Measurements from ENCODE around the gene SOX12.

SOX12 gene

DNA sequence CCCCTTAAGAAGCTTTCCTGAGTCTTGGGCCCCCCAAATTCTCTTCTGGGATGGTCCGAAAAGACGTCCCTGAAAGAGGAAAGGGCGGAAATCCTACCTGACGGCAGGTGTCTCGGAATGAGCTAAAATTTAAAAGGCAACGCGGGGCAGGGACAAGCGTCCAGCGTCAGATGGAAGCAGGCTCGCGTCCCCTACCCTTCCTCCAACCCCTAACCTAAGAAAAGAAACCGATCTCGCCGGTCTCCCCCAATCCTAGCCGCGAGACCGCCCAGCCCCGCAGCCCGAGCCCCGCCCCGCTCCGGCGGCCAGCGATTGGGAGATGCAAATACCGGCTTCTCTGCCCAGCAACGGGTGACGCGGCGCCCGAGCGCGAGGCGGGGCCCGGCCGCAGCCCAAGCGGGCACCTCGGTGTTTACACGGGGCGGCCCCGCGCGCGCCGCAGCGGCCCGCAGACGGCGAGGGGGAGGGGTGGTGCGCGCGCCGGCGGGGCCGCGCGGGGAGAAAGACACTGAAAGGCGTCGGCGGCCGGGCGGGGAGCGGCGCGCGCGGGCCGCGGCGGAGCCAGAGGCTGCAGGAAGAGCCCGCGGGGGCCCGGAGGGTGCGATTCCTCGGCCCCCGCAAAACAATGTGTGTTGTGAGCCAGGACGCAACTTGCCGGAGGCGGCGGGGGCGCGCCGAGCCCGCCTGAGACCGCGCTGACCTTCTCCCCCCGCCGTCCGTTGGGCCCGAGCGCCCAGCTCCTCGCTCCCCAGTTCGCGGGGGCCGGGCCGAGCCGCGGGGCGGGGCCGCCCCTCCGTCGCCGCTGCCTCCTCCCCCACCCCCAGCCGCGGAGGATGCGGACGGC lies at the start of gene SOX12:
Gene SOX12, plus strand, starts transcription at position 508 of the 844 bp plus-strand sequence. CDS start 373 bp downstream, outside the sequence.
- peak; percentile 94 for DNase-seq (ENCODE audit: low spot score)

DNA sequence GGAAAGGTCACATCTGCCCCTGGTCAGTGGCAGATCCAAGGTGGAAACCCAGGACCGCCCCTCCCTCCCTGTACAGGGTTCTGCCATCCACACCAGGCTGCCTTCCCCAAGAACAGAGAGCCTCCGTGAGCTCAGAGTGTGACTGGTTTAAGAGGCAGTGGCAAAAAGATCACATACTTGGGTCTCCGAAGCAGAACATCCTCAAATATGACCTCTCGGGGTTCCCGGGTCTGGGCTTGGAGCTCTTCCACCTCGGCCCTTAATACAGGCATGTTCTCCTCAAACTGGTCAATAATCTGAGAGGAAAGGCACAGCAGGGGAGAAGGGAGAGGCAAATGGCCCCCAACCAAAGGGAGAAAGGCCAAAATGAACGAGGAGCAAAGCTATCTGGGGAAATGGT lies 49.6 kb upstream of the SOX12 start:
- no peak for DNase-seq (ENCODE audit: low spot score)

DNA sequence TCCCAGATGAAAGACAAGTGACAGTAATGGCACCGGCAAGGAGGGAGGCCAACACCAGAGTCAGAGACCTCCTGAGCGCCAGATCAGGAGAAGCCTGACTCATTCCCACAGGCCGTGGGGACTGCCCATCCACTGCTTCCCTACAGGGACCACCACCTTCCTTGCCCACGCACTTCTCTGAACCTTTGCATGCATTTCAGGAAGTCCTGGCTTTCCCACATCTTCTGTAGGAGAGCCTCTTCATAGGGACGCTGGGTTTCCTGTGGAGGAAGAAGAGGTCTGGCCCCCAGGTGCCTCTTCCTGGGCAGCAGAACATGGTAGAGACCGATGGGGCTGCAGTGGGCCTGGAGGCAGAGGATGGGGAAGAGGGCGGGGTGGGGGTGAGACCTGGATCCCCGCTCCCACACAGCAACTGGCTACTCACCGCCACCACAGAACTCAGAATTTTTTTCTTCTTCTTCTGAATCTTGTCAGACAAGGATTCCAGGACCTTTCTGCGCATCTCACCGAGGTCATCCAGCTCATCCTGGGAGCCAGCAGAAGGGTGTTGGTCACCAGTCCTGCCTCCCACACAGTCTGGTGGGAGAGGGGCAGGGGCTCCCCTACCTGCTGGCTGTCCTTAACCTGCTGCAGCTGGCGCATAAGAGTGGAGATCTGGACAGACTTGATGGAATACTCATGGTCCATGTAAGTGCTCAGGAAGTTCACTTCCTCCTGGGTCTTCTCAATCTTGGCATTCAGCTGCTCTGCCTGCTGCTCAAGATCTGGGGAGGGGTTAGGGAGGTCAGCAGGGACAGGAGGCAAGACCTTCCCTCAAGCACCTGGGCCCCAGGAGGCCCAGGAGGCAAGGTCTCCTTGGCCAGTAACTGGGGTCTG lies 48.5 kb upstream of the SOX12 start:
- no peak for DNase-seq (ENCODE audit: low spot score)

DNA sequence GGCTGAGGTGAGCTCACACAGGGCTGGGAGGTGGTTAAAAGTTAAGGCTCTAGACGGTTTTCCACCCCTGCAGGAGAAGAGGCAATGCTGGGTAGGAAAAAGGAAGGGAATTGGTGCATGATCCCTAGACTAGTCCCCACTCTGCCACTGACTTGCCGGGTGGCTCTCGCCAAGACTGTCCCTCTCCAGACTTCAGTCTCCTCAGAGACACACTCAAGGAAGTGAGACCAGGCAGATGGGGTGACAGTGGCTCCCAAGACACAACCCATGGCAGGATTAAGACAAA lies 47.9 kb upstream of the SOX12 start:
- DNase-seq (ENCODE audit: low spot score) = no peak

DNA sequence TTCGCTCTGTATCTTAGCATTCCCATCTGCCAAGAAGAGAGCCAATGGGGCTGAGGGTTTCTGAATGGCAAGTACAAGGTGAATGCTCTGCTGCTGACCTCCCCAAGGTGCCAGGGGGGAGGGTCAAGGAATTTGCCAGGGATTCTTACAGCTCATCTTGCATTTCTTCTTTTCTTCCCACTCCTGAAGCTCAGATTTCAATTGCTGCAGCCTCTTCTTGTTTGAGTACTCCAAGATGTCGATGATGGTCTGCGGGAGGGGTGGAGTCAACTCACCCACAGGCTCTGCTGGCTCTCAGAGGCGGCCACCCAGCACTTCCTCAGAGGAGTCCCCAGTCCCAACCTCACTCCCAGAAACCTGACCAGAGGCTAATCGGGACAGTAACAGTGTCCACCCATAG lies 47.2 kb upstream of the SOX12 start:
- no peak for DNase-seq (ENCODE audit: low spot score)

DNA sequence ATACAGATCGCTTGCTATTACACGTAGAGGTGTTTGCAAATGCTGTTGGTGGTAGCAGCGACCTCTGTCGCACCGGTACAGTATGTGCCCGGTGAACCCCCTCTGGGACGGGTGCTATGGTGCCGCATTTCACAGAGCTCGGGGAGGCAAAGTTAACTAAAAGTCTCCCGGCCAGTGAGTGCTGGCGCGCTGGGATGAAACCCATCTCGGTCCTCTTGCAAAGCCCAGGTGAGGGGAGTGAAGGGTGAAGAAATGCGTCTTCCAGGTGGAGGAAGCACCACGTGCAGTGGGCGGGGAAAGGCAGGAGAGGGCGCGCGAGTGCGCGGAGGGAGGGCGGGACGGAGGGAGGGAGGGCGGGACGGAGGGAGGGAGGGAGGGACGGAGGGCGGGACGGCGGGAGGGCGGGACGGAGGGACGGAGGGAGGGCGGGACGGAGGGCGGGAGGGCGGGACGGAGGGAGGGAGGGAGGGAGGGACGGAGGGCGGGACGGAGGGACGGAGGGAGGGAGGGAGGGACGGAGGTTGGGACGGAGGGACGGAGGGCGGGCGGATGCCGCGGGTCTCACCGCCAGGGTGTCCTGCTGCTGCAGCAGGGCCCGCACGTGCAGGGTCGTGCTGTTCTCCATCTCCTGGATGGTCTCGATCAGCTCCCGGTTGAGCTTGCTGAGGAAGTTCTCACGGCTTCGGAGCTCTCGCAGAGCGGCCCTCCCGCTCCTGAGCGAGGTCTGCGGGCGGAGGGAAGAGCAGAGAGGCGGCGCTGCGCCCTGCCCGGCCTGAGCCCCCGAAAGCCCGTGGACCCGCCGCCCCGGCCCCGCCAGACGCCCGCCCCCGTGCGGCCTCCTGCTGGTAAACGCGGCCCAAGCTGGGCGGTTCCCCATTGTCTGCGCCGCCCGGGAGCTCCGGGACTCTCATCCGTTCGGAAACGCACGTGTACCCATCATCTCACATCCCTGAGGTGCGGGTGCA lies 46.5 kb upstream of the SOX12 start:
- peak; percentile 49 for DNase-seq (ENCODE audit: low spot score)

DNA sequence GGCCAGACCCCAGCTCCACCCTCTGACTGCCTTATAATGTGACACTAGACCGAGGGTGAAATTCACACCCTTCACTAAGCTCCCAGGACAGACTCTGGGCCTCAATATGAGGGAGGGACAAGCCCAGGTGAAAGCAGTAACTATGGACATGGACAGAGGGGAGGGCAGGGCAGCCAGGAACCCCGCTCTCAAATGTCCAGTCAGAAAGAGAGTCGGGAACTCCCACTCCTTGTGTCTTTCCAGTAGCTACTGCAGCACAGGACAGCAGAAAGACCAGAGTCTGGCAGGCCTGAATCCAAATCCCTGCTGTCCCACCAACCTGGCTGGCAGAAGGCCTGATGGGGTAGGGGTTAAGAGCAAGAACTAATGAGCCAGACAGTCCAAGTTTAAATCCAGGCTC lies 41.2 kb upstream of the SOX12 start:
- no peak for DNase-seq (ENCODE audit: low spot score)

DNA sequence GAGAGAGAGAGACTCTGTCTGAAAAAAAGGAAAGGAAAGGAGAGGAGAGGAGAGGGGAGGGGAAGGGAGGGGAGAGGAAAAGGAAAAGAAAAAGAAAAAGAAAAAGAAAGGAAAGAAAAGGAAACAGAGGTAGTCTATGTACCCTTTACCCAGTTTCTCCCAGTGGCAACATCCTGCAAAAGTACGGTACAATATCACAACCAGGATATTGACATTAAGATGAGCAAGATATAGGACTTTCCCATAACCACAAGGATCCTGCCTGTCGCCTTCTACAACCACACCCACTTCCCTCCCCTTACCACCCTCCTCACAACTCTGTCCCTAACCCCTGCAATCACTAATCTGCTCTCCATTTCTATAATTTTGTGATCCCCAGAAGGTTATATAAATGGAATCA lies 38.8 kb upstream of the SOX12 start:
- no peak for DNase-seq (ENCODE audit: low spot score)

DNA sequence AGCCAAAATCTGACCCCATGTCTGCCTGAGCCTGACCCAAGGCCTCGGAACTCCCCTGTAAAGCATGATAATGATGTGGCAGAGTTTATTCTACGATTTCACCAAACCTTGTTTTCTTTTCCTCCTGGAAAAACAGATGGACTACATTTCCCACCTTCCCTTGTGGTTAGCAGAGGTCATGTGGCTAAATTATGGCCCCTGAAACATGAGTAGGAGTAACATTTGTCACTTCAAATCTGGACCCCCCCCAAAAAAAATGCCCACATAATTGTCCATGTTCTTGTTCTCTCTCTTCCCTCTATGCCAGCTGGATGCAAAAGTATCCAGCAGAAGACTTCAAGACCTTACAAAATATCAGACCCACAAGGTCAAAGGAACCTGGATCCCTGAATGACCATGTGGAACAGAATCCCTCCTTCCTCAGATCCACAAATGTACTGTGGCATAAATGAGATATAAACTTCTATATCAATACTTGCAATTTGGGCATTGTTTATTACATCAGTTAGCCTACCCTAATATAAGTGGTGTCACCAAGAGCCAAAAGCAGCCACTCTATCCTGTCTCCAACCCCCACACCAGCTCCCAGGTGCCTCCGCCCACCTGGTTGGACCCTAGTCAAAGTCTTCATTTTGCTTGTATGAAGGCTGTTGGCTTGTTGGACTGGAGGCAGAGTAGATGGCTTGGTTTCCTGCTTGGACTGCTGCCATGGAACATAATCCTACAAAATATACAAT lies 36.2 kb upstream of the SOX12 start:
- no peak for DNase-seq (ENCODE audit: low spot score)

DNA sequence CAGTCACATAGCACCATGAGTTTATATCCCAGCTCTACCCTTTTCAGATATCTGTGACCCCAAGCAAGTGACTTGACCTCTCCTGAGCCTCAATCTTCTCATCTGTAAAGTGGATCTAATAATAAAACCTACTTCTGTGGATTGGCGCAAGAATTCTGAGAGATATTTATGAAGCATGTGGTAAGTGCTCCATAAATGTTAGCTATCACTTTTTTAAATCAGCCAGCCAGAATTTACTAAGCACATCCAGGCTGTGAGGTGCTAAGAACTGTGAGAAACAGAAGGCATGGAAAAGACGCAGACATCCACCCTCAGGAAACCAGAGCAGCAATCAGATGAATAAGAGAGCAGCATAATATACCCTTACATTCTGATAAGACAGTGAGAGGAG lies 35.7 kb upstream of the SOX12 start:
- no peak for DNase-seq (ENCODE audit: low spot score)

DNA sequence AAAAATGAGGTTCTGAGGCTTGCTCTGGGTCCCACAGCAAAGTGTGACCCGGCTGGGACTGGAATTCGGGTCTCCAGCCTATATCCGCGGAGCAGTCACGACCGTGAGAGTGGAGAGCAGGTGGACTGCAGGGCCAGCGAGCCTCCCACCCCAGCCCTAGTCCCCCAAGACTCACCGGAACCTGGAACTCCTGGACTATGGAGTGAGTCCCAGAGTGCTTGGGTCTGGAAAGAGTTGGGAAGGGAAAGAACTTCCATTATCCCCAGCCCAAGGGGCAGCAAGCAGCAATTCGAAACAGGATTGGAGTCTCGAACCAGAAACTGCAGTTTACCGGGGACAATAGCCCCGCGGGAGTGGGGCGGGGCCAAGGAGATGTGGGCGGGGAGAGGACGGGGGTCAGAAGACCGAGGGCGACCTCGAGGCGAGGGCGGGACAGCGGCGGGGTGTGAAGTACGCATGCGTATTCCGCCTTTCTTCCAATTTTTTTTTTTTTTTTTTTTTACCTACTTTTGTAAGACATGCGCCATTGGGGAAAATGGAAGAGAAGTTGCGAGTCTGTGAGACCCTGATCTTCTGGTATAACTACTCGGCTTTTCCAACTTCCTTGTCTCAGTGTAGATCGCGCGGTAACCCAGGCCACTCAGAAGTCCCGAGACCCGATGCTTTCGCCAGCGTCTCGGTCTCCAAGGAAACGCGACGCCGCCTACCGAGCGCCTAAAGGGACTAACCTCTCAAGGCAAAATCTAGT lies 35.1 kb upstream of the SOX12 start, which contains the start of gene C20orf96:
Gene C20orf96, minus strand, starts transcription at position 667 of the 748 bp plus-strand sequence. Its CDS starts 140 bp downstream, at position 527.
- DNase-seq (ENCODE audit: low spot score) = peak; percentile 99

DNA sequence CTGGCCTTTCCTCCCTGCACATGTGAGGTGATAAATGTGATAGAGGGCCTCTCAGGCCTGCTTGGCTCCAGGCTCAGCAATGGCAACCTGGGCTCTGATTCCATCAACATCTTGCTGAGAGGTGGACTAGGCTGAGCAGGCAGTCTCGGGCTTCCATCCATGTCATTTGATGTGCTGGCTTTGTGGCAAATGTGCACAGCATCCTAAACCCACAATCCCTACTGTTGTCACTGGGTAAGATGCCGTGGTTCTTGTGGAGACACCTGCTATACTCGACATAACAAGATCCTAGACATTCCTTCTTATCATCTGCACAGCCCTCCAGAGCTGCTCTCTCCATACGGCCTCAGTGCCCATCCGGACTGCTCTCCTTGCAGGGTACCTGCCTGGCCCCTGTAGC lies 30.8 kb upstream of the SOX12 start:
- DNase-seq (ENCODE audit: low spot score) = no peak

DNA sequence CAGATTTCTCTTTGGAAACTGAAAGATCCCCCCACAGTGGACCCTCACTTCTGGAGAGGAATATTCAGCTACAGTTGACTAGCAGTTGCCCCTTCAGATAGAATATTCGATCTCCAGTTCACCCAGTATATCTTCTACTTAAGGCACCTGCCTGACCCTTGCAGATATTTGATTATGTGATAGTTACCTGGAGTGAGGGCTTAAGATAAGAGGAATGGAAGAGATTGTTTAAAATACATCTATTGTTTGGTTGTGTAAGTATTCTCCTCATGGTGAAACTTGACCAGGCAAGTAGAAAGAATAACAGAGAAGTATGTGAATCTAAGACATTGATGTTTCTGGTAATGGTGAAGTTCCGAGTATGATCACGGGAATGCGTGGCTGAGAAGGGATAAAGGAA lies 29.5 kb upstream of the SOX12 start:
- no peak for DNase-seq (ENCODE audit: low spot score)

DNA sequence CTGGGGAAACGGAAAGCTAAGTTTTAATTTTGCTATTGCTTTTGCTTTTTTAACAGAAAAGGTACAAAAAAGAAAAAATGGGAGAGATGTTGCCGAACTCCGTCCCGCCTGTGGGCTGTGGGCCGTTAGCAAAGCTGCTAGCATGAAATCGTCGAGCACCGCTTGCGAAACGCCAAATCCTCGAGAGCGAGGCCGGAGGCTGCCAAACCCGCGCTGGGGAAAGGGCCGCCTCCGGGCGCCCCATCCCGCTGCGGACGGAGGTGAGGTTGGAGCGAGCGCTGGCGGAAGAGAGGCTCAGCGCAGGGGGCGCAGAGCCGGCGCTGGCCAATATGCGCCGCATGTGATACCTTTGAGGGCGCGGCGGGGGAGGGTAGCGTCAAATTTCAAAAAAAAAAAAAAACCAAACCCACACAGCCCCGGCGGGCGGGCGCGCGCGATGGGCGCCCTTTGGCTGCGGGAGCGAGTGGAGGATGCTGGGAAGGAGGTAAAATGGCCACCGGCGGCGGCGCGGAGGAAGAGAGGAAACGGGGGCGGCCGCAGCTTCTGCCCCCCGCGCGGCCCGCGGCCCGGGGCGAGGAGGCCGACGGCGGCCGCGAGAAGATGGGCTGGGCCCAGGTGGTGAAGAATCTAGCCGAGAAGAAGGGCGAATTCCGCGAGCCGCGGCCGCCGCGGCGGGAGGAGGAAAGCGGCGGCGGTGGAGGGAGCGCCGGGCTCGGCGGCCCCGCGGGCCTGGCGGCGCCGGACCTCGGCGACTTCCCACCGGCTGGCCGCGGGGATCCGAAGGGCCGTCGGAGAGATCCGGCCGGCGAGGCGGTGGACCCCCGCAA lies 28.0 kb upstream of the SOX12 start, which contains the start of gene ZCCHC3:
Gene ZCCHC3, plus strand, starts transcription at position 473 of the 827 bp plus-strand sequence. Its CDS starts 17 bp downstream, at position 490.
- DNase-seq (ENCODE audit: low spot score) = peak; percentile 91

DNA sequence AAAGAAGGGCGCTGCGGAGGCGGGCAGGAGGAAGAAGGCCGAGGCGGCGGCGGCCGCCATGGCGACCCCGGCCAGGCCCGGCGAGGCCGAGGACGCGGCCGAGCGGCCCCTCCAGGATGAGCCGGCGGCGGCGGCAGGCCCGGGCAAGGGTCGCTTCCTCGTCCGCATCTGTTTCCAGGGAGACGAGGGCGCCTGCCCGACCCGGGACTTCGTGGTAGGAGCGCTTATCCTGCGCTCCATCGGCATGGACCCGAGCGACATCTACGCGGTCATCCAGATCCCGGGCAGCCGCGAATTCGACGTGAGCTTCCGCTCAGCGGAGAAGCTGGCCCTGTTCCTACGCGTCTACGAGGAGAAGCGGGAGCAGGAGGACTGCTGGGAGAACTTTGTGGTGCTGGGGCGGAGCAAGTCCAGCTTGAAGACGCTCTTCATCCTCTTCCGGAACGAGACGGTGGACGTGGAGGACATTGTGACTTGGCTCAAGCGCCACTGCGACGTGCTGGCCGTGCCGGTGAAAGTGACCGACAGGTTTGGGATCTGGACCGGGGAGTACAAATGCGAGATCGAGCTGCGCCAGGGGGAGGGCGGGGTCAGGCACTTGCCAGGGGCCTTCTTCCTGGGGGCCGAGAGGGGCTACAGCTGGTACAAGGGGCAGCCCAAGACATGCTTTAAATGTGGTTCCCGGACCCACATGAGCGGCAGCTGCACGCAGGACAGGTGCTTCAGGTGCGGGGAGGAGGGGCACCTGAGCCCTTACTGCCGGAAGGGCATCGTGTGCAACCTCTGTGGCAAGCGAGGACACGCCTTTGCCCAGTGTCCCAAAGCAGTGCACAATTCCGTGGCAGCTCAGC lies 27.2 kb upstream of the SOX12 start:
- peak; percentile 76 for DNase-seq (ENCODE audit: low spot score)

DNA sequence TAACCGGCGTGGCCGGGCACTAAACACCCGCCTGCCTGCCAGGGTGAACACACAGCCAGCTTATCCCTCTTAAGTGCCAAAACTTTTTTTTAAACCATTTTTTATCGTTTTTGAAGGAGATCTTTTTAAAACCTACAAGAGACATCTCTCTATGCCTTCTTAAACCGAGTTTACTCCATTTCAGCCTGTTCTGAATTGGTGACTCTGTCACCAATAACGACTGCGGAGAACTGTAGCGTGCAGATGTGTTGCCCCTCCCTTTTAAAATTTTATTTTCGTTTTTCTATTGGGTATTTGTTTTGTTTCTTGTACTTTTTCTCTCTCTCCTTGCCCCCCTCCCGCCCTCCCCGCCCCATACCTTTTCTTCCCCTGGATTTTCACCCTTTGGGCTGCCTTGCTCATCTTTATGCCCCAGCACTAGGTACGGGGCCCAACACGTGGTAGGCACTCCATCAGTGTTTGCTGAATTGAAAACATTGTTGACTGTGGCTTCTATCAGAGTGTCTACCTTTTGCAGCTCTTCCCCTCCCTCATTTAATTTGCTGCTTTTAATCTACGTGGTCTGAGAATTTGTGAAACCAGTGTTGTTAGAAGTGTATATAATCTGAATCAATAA lies 26.5 kb upstream of the SOX12 start:
- DNase-seq (ENCODE audit: low spot score) = no peak

DNA sequence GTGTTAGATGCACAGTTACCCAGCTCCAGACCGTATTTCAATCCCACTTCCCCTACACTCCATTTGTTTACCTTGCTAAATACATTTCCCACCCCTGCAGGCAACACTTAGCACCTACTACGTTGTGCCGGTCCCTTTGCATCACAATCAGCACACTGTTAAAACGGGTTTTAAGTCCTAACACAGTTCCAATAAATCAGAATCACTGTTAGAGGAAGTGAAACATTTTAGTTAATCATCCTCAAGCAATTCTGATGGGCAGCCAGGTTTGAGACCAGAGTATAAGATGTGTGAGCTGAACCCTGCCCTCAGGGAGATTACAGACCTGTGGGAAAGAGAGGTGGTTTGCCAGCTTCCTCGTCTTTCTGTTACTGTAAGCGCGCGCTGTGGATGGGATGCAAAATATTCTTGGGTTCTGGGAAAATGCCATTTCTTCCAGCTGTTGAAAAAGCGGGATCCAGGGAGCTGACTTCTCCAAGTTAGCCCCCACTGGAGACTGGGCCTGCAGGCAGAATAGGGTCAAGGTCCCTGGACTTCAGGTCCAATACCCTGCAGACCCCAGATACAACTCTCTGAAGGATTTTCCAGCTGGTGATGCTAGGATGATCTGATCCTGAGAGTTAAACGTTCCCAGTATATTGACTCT lies 24.9 kb upstream of the SOX12 start:
- DNase-seq (ENCODE audit: low spot score) = no peak

Measured in AG20443 (cell line).